ENCODE measurements around the gene LCA5L. TPM values are rescaled to one million over a fixed set of nuclear protein-coding genes. Genes with fewer than 3 reads are reported as not detected.

Gene LCA5L
- total and polyA plus RNA-seq, 2 experiments from 2014 or later: 0.69 to 1.4 TPM

DNA sequence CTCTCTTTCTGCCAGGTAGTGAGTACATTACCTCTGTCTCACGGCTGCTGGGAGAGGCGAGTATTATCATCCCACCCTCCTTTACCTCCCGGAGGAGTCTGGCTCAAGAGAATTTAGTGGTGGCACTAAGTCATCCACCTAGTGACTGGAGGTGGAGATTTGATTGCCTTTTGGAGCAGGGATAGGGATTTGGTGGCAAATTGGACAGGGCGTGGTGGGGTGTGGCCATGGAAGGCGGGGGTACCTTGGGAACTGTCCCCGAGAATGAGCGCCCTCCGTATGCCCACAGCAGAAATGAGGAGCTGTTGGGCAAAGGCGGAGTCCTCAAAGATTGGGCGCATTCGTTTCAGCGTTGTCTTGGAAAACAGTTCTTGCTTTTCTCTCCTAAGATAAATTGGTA is 64.6 kb downstream of the LCA5L start (continued):
- TF ChIP-seq, protein P1, sequence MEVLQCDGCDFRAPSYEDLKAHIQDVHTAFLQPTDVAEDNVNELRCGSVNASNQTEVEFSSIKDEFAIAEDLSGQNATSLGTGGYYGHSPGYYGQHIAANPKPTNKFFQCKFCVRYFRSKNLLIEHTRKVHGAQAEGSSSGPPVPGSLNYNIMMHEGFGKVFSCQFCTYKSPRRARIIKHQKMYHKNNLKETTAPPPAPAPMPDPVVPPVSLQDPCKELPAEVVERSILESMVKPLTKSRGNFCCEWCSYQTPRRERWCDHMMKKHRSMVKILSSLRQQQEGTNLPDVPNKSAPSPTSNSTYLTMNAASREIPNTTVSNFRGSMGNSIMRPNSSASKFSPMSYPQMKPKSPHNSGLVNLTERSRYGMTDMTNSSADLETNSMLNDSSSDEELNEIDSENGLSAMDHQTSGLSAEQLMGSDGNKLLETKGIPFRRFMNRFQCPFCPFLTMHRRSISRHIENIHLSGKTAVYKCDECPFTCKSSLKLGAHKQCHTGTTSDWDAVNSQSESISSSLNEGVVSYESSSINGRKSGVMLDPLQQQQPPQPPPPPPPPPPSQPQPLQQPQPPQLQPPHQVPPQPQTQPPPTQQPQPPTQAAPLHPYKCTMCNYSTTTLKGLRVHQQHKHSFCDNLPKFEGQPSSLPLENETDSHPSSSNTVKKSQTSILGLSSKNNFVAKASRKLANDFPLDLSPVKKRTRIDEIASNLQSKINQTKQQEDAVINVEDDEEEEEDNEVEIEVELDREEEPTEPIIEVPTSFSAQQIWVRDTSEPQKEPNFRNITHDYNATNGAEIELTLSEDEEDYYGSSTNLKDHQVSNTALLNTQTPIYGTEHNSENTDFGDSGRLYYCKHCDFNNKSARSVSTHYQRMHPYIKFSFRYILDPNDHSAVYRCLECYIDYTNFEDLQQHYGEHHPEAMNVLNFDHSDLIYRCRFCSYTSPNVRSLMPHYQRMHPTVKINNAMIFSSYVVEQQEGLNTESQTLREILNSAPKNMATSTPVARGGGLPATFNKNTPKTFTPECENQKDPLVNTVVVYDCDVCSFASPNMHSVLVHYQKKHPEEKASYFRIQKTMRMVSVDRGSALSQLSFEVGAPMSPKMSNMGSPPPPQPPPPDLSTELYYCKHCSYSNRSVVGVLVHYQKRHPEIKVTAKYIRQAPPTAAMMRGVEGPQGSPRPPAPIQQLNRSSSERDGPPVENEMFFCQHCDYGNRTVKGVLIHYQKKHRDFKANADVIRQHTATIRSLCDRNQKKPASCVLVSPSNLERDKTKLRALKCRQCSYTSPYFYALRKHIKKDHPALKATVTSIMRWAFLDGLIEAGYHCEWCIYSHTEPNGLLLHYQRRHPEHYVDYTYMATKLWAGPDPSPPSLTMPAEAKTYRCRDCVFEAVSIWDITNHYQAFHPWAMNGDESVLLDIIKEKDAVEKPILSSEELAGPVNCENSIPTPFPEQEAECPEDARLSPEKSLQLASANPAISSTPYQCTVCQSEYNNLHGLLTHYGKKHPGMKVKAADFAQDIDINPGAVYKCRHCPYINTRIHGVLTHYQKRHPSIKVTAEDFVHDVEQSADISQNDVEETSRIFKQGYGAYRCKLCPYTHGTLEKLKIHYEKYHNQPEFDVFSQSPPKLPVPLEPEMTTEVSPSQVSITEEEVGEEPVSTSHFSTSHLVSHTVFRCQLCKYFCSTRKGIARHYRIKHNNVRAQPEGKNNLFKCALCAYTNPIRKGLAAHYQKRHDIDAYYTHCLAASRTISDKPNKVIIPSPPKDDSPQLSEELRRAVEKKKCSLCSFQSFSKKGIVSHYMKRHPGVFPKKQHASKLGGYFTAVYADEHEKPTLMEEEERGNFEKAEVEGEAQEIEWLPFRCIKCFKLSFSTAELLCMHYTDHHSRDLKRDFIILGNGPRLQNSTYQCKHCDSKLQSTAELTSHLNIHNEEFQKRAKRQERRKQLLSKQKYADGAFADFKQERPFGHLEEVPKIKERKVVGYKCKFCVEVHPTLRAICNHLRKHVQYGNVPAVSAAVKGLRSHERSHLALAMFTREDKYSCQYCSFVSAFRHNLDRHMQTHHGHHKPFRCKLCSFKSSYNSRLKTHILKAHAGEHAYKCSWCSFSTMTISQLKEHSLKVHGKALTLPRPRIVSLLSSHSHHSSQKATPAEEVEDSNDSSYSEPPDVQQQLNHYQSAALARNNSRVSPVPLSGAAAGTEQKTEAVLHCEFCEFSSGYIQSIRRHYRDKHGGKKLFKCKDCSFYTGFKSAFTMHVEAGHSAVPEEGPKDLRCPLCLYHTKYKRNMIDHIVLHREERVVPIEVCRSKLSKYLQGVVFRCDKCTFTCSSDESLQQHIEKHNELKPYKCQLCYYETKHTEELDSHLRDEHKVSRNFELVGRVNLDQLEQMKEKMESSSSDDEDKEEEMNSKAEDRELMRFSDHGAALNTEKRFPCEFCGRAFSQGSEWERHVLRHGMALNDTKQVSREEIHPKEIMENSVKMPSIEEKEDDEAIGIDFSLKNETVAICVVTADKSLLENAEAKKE (CRISPR knock-in tag; IDR thresholded peaks at IDR 0.05): no peak

DNA sequence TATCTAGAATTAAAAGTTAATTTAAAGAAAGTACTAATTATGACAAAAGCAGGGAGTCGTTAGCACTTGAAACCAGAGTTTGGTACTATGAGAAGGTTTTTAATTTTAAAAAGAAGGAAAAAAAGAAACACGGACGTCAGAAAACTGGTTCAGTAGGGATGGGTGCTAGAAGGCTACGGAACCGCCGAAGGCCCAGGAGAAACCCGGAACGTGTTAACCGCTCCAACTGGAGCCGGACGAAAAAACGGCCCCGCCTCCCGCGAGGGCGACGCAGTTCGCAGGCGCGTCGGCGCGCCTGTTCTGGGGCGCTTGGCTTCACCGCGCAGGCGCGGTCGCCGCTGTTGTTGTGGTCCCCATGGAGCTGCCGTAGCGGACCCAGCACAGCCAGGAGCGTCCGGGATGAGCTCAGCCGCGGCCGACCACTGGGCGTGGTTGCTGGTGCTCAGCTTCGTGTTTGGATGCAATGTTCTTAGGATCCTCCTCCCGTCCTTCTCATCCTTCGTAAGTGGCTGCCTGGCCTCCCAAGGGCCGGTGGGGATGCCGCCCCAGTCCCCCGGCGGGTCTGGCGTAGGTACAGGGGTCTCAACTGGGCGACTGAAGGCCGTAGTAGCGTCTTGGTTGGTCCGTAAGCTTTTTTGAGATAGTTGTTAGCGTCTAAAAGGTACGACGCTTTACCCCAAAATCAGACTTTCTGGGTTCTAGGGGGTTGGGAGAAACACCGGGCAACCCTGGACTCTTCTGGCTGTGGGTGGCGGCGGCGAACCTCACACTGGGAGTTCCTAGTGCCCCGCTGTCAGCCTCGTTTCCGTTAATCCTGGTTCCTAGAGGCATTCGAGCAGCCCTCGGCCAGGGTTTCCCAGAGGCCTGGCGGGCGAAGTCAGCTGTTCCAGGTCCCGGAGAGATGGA is 65.3 kb downstream of the LCA5L start:
- peak overlapping the region; percentile 82 for H3K4me3 ChIP-seq
- Mint-ChIP-seq H3K27me3 (ENCODE audit: insufficient read depth, low read depth, poor library complexity) (peaks cover 8% of the 10 kb centered on the region), H3K9me3 (no peaks in the 10 kb centered on the region), H3K4me1 (peaks cover 22% of the 10 kb centered on the region), H3K4me3 (peak overlapping the region; percentile 90), H3K27ac (peak overlapping the region; percentile 88), H3K36me3 (ENCODE audit: low read depth) (no peaks in the 10 kb centered on the region; the same call in 2 of the 3 replicates)
- H3K4me1 ChIP-seq (ENCODE audit: insufficient read depth): peaks cover 6% of the 10 kb centered on the region
- H3K27me3 ChIP-seq (ENCODE audit: insufficient read depth): no peaks in the 10 kb centered on the region
- H3F3A ChIP-seq (replicated peaks; ENCODE audit: low read depth): 0 out of 2 replicates have a peak, but pooled peaks cover 13% of the 10 kb centered on the region
- no peaks in the 10 kb centered on the region; the same call in 1 of the 2 replicates for H4K20me1 ChIP-seq (replicated peaks; ENCODE audit: insufficient read depth)
- H3K4me2 ChIP-seq: peak overlapping the region; percentile 98
- H3K27ac ChIP-seq (ENCODE audit: low read depth): peak overlapping the region; percentile 91; the same call in 1 of the 2 replicates
- no peaks in the 10 kb centered on the region for H3K9me2 ChIP-seq (ENCODE audit: insufficient read depth)
- H3K36me3 ChIP-seq (ENCODE audit: insufficient read depth): no peaks in the 10 kb centered on the region
- peak overlapping the region; percentile 97 for H2AFZ ChIP-seq
- DNase-seq (ENCODE audit: low spot score) (peak; percentile 96), ATAC-seq (peak; percentile 96)
- peaks cover 18% of the 10 kb centered on the region for H3K79me2 ChIP-seq (replicated peaks; ENCODE audit: insufficient read depth)
- TF ChIP-seq ZNF331 (CRISPR knock-in tag; IDR thresholded peaks at IDR 0.05; ENCODE audit: low read depth): no peak
- TF ChIP-seq, protein P2, sequence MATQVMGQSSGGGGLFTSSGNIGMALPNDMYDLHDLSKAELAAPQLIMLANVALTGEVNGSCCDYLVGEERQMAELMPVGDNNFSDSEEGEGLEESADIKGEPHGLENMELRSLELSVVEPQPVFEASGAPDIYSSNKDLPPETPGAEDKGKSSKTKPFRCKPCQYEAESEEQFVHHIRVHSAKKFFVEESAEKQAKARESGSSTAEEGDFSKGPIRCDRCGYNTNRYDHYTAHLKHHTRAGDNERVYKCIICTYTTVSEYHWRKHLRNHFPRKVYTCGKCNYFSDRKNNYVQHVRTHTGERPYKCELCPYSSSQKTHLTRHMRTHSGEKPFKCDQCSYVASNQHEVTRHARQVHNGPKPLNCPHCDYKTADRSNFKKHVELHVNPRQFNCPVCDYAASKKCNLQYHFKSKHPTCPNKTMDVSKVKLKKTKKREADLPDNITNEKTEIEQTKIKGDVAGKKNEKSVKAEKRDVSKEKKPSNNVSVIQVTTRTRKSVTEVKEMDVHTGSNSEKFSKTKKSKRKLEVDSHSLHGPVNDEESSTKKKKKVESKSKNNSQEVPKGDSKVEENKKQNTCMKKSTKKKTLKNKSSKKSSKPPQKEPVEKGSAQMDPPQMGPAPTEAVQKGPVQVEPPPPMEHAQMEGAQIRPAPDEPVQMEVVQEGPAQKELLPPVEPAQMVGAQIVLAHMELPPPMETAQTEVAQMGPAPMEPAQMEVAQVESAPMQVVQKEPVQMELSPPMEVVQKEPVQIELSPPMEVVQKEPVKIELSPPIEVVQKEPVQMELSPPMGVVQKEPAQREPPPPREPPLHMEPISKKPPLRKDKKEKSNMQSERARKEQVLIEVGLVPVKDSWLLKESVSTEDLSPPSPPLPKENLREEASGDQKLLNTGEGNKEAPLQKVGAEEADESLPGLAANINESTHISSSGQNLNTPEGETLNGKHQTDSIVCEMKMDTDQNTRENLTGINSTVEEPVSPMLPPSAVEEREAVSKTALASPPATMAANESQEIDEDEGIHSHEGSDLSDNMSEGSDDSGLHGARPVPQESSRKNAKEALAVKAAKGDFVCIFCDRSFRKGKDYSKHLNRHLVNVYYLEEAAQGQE (IDR thresholded peaks at IDR 0.05; ENCODE audit: unreplicated experiment): no peak
- TF ChIP-seq, protein P1 (CRISPR knock-in tag; IDR thresholded peaks at IDR 0.05): no peak
